Heart right ventricle (tissue), 16 donors: ENCODE measurements around the gene CADM1. TPM values are rescaled to one million over a fixed set of nuclear protein-coding genes. Genes with fewer than 3 reads are reported as not detected.

Experiments used
- ATAC-seq, 8 donors: fragments of 200-7000 bp; cut with Tn5 transposase; one replicate each; pipeline ENCODE4 v1.9.1; 2020; ENCODE audit warnings: mild to moderate bottlenecking in 8 of 8, moderate library complexity in 8 of 8, moderate number of reproducible peaks in 1 of 8
- DNase-seq, 2 donors: peaks; one replicate each; pipeline ENCODE4 v3.0.0-alpha.2; 2020
- H3K27ac ChIP-seq, 10 donors: fragments of 200-600 bp; sonication (generic) in 2 of 10; one replicate each; pipeline versions ENCODE4 v1.5.0 to v1.8.0; 2020 to 2022; ENCODE audit warnings: mild to moderate bottlenecking in 3 of 10
- H3K27me3 ChIP-seq, 7 donors: fragments of 200-600 bp; one replicate each; pipeline ENCODE4 v1.8.0; 2021 to 2022; ENCODE audit warnings: mild to moderate bottlenecking in 2 of 7
- H3K36me3 ChIP-seq, 9 donors: fragments of 200-600 bp; sonication (generic) in 1 of 9; one replicate each; pipeline versions ENCODE4 v1.5.0 to v1.8.0; 2020 to 2022; ENCODE audit warnings: mild to moderate bottlenecking in 2 of 9
- H3K4me1 ChIP-seq, 9 donors: fragments of 200-600 bp; sonication (generic) in 1 of 9; one replicate each; pipeline versions ENCODE4 v1.5.0 to v1.8.0; 2020 to 2022; ENCODE audit warnings: mild to moderate bottlenecking in 4 of 9
- H3K4me3 ChIP-seq, 10 donors: fragments of 200-600 bp; sonication (generic) in 2 of 10; one replicate each; pipeline versions ENCODE4 v1.5.0 to v1.8.0; 2020 to 2022; ENCODE audit warnings: mild to moderate bottlenecking in 7 of 10, moderate library complexity in 2 of 10
- H3K9me3 ChIP-seq, 11 donors: fragments of 200-600 bp in 10 of 11; sonication (generic) in 2 of 11; one replicate each; pipeline versions ENCODE4 v1.5.0 to v1.8.0; 2013 to 2022; ENCODE audit warnings: mild to moderate bottlenecking in 2 of 11, control low read depth in 1 of 11, moderate library complexity in 1 of 11
- CTCF ChIP-seq, 9 donors: fragments of 200-600 bp; sonication (generic) in 2 of 9; IDR thresholded peaks; one replicate each; pipeline versions ENCODE4 v1.5.0 to v1.8.0; 2021 to 2022; ENCODE audit warnings: antibody characterized with exemption in 9 of 9, mild to moderate bottlenecking in 5 of 9, moderate library complexity in 1 of 9
- WGBS, 2 donors: extraction: QIAGEN DNeasy Blood & Tissue Kit; methylation state at CpG; one replicate each; pipeline ENCODE4 v1.1.7; 2013; ENCODE audit warnings: inconsistent platforms in 1 of 2; 5-methylcytosine and 5-hydroxymethylcytosine counted together
- intact Hi-C, 10 donors: fragments of 100-400 bp; cut with DNase I; formaldehyde crosslinking; loops; one replicate each; pipeline versions ENCODE4 v1.11.1 to v1.14.2; 2022
- polyA plus RNA-seq, 2 donors: library from polyadenylated mRNA; stranded (reverse); fragments of 200-250 nt; gene quantifications; one replicate each; pipeline ENCODE4 v1.2.3, GENCODE V29; 2013
- total RNA-seq, 10 donors: library from RNA; stranded (reverse); fragmentation: NEBNext Ultra II Directional in 3 of 10; extraction: Animal tissue kit (Norgen Biotek cat#: 25700) in 3 of 10; gene quantifications; one replicate each; pipeline versions ENCODE4 v1.2.1 to v1.2.4, GENCODE V29; 2021 to 2023
- donor health status: Arrhythmogenic right ventricular cardiomyopathy.
- donor health status: ischemic (EF 13 %, LVEDD 7.1; RV severe dilation, severe dysfunction).
- donor health status: healthy with polysubstance abuse.
- donor health status: DM: no; HTN: yes; CAD: no.
- donor health status: DM: no; HTN: no; CAD: no.
- donor health status: ischemic (EF 25% LVEDD 6.9; RV normal size, moderate dysfunction).
- donor health status: ischemic (EF 25% LVEDD 5.7; RV mildly dilated, moderate dysfunction).
- donor health status: healthy.
- donor health status: DM: yes; HTN: yes; CAD: no.
- donor health status: Ischemic cardiomyopathy.
- donor health status: ischemic (EF 35%, LVEDD 5.7; RV mildly dilated, moderate dysfunction).
- donor health status: nonischemic (EF 11% LVEDD 7.7; RV severe dilation, severe dysfunction).
- donor health status: DM: yes; HTN: yes; CAD: no.
- donor health status: PGD.
- donor health status: ischemic (EF 29% LVEDD 5.4; RV normal size, mild dysfunction).
- donor health status: nonischemic (EF 23%, LVEDD 6.1; RV moderate dilation, normal function).

The CADM1 gene
- total and polyA plus RNA-seq, 12 donors, result 10.2 to 83.0 (median 41.4) TPM

- H3K27ac ChIP-seq, result no peak overlapping the region
- no peak for TF ChIP-seq CTCF (IDR thresholded peaks at IDR 0.05)
- ATAC-seq (no peak), DNase-seq (no peak)
- no peaks in the 10 kb centered on the region for H3K27me3 ChIP-seq
- intact Hi-C loops, result no loop called here
- WGBS, 2 donors, result 80 to 85% methylated on average over 3 of the region's 3 CpGs
- H3K9me3 ChIP-seq, result no peaks in the 10 kb centered on the region
- H3K36me3 ChIP-seq, result peaks cover 0 to 6% (median 0%) of the 10 kb centered on the region in 9 donors
- peaks cover 0 to 4% (median 0%) of the 10 kb centered on the region in 9 donors for H3K4me1 ChIP-seq
- no peak overlapping the region for H3K4me3 ChIP-seq
Measured at GRCh38 chr11:115208808-115209259, 295.4 kb downstream of the CADM1 start.

- H3K27ac ChIP-seq, result no peak overlapping the region
- peaks cover 0 to 5% (median 0%) of the 10 kb centered on the region in 9 donors for H3K36me3 ChIP-seq
- intact Hi-C loops, result no loop called here
- H3K9me3 ChIP-seq, result no peaks in the 10 kb centered on the region
- peaks cover 0 to 4% (median 0%) of the 10 kb centered on the region in 9 donors for H3K4me1 ChIP-seq
- no peak for TF ChIP-seq CTCF (IDR thresholded peaks at IDR 0.05)
- WGBS, 2 donors, result 82 to 91% methylated on average over 1 of the region's 1 CpG
- no peak overlapping the region for H3K4me3 ChIP-seq
- H3K27me3 ChIP-seq, result no peaks in the 10 kb centered on the region
- DNase-seq (no peak), ATAC-seq (no peak)
Measured at GRCh38 chr11:115207916-115208315, 296.3 kb downstream of the CADM1 start.

GRCh38 chr11:115207166-115207591 is 297.0 kb downstream of the CADM1 start:
- Histone ChIP-seq H3K27me3 (no peaks in the 10 kb centered on the region), H3K4me3 (no peak overlapping the region), H3K27ac (no peak overlapping the region), H3K36me3 (peaks cover 0 to 5% (median 0%) of the 10 kb centered on the region in 9 donors), H3K9me3 (no peaks in the 10 kb centered on the region), H3K4me1 (peaks cover 0 to 4% (median 0%) of the 10 kb centered on the region in 9 donors)
- ATAC-seq, result no peak
- 39 to 45% methylated on average over 4 of the region's 4 CpGs for WGBS, 2 donors
- intact Hi-C loops, result no loop called here
- TF ChIP-seq CTCF (IDR thresholded peaks at IDR 0.05), result no peak
- no peak for DNase-seq

GRCh38 chr11:115206365-115207022 is 297.7 kb downstream of the CADM1 start:
- H3K27me3 ChIP-seq, result no peaks in the 10 kb centered on the region
- no peak for ATAC-seq
- 62% methylated on average over 7 of the region's 7 CpGs for WGBS, 2 donors
- no peak overlapping the region for H3K4me3 ChIP-seq
- DNase-seq, result no peak
- H3K36me3 ChIP-seq, result peaks cover 0 to 5% (median 0%) of the 10 kb centered on the region in 9 donors
- H3K4me1 ChIP-seq, result peaks cover 0 to 4% (median 0%) of the 10 kb centered on the region in 9 donors
- TF ChIP-seq CTCF (IDR thresholded peaks at IDR 0.05), result no peak
- H3K9me3 ChIP-seq, result no peaks in the 10 kb centered on the region
- H3K27ac ChIP-seq, result no peak overlapping the region
- intact Hi-C loops, result no loop called here
